ENCODE results near the gene KRTAP4-5.
"Not testable (repeated sequence)": the region's sequence is repeated elsewhere in the genome, so short reads cannot be mapped to it uniquely, and the experiment has no call there.

Gene KRTAP4-5

GRCh38 chr17:41105347-41105746, 44.3 kb downstream of the KRTAP4-5 start, which contains the start of gene KRTAP4-9:
KRTAP4-9 (plus strand) TSS chr17:41105389; CDS start chr17:41105389, 0 bp downstream.
- DNase-seq: not testable (repeated sequence)

- DNase-seq: not testable (repeated sequence)
These were observed 45.1 kb downstream of the KRTAP4-5 start for GRCh38 chr17:41104386-41105038.

- DNase-seq: no peak
These were observed 45.7 kb downstream of the KRTAP4-5 start for GRCh38 chr17:41103896-41104295.

- no peak for DNase-seq
These were observed 47.9 kb downstream of the KRTAP4-5 start, which contains the start of gene KRTAP4-16 for GRCh38 chr17:41101586-41102259. KRTAP4-16 (minus strand) TSS chr17:41102209; CDS start chr17:41102209, 0 bp downstream.

GRCh38 chr17:41099682-41100480, 49.7 kb downstream of the KRTAP4-5 start:
- DNase-seq: not testable (repeated sequence)

Measured in activated CD4-positive, alpha-beta T cell treated with anti-CD3 and anti-CD28 coated beads for 48 hours (primary cell).